Vagina (tissue), 2 donors: ENCODE results near the gene DNAJC5. TPM values are rescaled to one million over a fixed set of nuclear protein-coding genes. Genes with fewer than 3 reads are reported as not detected.
A peak's percentile ranks its signal among the peaks of the same experiment; 100 is the strongest.

Experiments used
- DNase-seq, 2 donors: peaks; one replicate each; pipeline ENCODE4 v3.0.0-alpha.2; 2017; ENCODE audit errors: extremely low spot score in 2 of 2
- H3K27ac ChIP-seq: fragments of 200-600 bp; sonication (generic); one replicate; pipeline ENCODE4 v1.5.1; 2019
- H3K27me3 ChIP-seq: fragments of 200-600 bp; sonication (generic); one replicate; pipeline ENCODE4 v1.5.1; 2019
- H3K36me3 ChIP-seq, 2 donors: fragments of 200-600 bp; sonication (generic); one replicate each; pipeline ENCODE4 v1.5.1; 2017 to 2019
- H3K4me1 ChIP-seq: fragments of 200-600 bp; sonication (generic); one replicate; pipeline ENCODE4 v1.5.1; 2019
- H3K4me3 ChIP-seq, 2 donors: fragments of 200-600 bp; sonication (generic); 1 replicate in 1 of 2; 2 replicates in 1 of 2; pipeline ENCODE4 v1.5.1; 2016 to 2019
- H3K9me3 ChIP-seq: fragments of 200-600 bp; sonication (generic); one replicate; pipeline ENCODE4 v1.5.1; 2019
- CTCF ChIP-seq, 3 experiments: fragments of 450-650 bp in 2 of 3; fragments of 200-600 bp in 1 of 3; sonication (generic) in 1 of 3; IDR thresholded peaks; one replicate each; pipeline ENCODE4 v1.5.1; 2017 to 2019; ENCODE audit warnings: antibody characterized with exemption in 3 of 3, mild to moderate bottlenecking in 2 of 3, moderate library complexity in 2 of 3
- POLR2A ChIP-seq, 2 donors: fragments of 450-650 bp; IDR thresholded peaks; one replicate each; pipeline ENCODE4 v1.6.1; 2017; ENCODE audit warnings: antibody characterized with exemption in 2 of 2, mild to moderate bottlenecking in 2 of 2, moderate library complexity in 2 of 2
- POLR2AphosphoS5 ChIP-seq, 2 donors: sonication (generic); formaldehyde crosslinking; IDR thresholded peaks; one replicate each; pipeline ENCODE4 v1.9.0; 2017; ENCODE audit warnings: antibody characterized with exemption in 2 of 2, mild to moderate bottlenecking in 2 of 2, low read depth in 1 of 2; ENCODE audit not compliant: insufficient read depth in 1 of 2
- intact Hi-C: fragments of 100-400 bp; cut with DNase I; formaldehyde crosslinking; loops from one replicate; pipeline ENCODE4 v1.15.1; 2023
- total RNA-seq: library from RNA; depleted of rRNA; stranded (reverse); fragments of >200 nt; gene quantifications from one replicate; pipeline ENCODE4 v1.2.3, GENCODE V29; 2016

Gene DNAJC5
- total RNA-seq, 1 donor from 2014 or later, result 25.8 TPM

GRCh38 chr20:63854766-63855362 is 40.1 kb upstream of the DNAJC5 start:
- no peak for DNase-seq
- intact Hi-C loops, result no loop called here
- peak overlapping the region; percentile 67 for H3K27ac ChIP-seq
- TF ChIP-seq CTCF (IDR thresholded peaks at IDR 0.05) (no peak), POLR2AphosphoS5 (IDR thresholded peaks at IDR 0.05; ENCODE audit: insufficient read depth in 1 of 2, low read depth in 1 of 2) (peak in 1 of 2 donors; percentile 26)
- no peaks in the 10 kb centered on the region for H3K27me3 ChIP-seq
- no peaks in the 10 kb centered on the region for H3K36me3 ChIP-seq
- no peaks in the 10 kb centered on the region for H3K9me3 ChIP-seq
- H3K4me3 ChIP-seq, result peak overlapping the region in 1 of 2 donors; percentile 2
- peaks cover 48% of the 10 kb centered on the region for H3K4me1 ChIP-seq

- DNase-seq, result no peak
- no peaks in the 10 kb centered on the region for H3K27me3 ChIP-seq
- H3K9me3 ChIP-seq, result no peaks in the 10 kb centered on the region
- peak overlapping the region; percentile 67 for H3K27ac ChIP-seq
- TF ChIP-seq POLR2AphosphoS5 (IDR thresholded peaks at IDR 0.05; ENCODE audit: insufficient read depth in 1 of 2, low read depth in 1 of 2) (no peak), CTCF (IDR thresholded peaks at IDR 0.05) (no peak), POLR2A (IDR thresholded peaks at IDR 0.05) (no peak)
- peak overlapping the region in 1 of 2 donors; percentile 2 for H3K4me3 ChIP-seq
- peaks cover 48% of the 10 kb centered on the region for H3K4me1 ChIP-seq
- H3K36me3 ChIP-seq, result no peaks in the 10 kb centered on the region
- intact Hi-C loops, result no loop called here
These were observed 39.4 kb upstream of the DNAJC5 start for GRCh38 chr20:63855363-63856097.

- Histone ChIP-seq H3K4me1 (peaks cover 48% of the 10 kb centered on the region), H3K36me3 (no peaks in the 10 kb centered on the region), H3K4me3 (no peak overlapping the region), H3K27me3 (no peaks in the 10 kb centered on the region), H3K27ac (no peak overlapping the region), H3K9me3 (no peaks in the 10 kb centered on the region)
- TF ChIP-seq POLR2AphosphoS5 (IDR thresholded peaks at IDR 0.05; ENCODE audit: insufficient read depth in 1 of 2, low read depth in 1 of 2) (no peak), CTCF (IDR thresholded peaks at IDR 0.05) (no peak), POLR2A (IDR thresholded peaks at IDR 0.05) (no peak)
- intact Hi-C loops, result no loop called here
- no peak for DNase-seq
These were observed 38.8 kb upstream of the DNAJC5 start for GRCh38 chr20:63856098-63856511.

- Histone ChIP-seq H3K4me1 (peaks cover 48% of the 10 kb centered on the region), H3K9me3 (no peaks in the 10 kb centered on the region), H3K27me3 (no peaks in the 10 kb centered on the region), H3K27ac (peak overlapping the region; percentile 2), H3K36me3 (peaks cover 0 to 8% of the 10 kb centered on the region in 2 donors), H3K4me3 (no peak overlapping the region)
- intact Hi-C loops, result no loop called here
- TF ChIP-seq CTCF (IDR thresholded peaks at IDR 0.05), result no peak
- DNase-seq, result no peak
These were observed 37.0 kb upstream of the DNAJC5 start for GRCh38 chr20:63857764-63858392.
